Neural progenitor cell (in vitro differentiated cells): ENCODE results near the gene CAPZB.

Experiments used
- CTCF ChIP-seq: fragments of 200-600 bp; sonication (generic); IDR thresholded peaks from 2 replicates; pipeline ENCODE4 v1.5.1; 2017; ENCODE audit warnings: antibody characterized with exemption, mild to moderate bottlenecking
- EZH2phosphoT487 ChIP-seq: fragments of 200-600 bp; sonication (generic); IDR thresholded peaks from 2 replicates; pipeline ENCODE4 v1.6.1; 2017; ENCODE audit warnings: antibody characterized with exemption

GRCh38 chr1:19313961-19314882 lies 171.1 kb downstream of the CAPZB start:
- TF ChIP-seq CTCF (no peak), EZH2phosphoT487 (no peak)
